Body of pancreas (tissue), 4 donors: ENCODE measurements around the gene CFHR5.

ENCODE experiments used
- POLR2A ChIP-seq, 3 donors: fragments of 450-650 bp; IDR thresholded peaks; one replicate each; pipeline ENCODE4 v1.6.1; 2016; ENCODE audit warnings: antibody characterized with exemption in 3 of 3, mild to moderate bottlenecking in 2 of 3
- TF ChIP-seq, protein P1 (sequence below), 7 experiments: fragments of 450-650 bp in 4 of 7; fragments of 200-600 bp in 3 of 7; sonication (generic) in 3 of 7; IDR thresholded peaks; one replicate each; pipeline ENCODE4 v1.5.1; 2016 to 2019; ENCODE audit warnings: antibody characterized with exemption in 7 of 7

GRCh38 chr1:197036861-197037260 lies 59.5 kb downstream of the CFHR5 start:
- TF ChIP-seq, protein P1, sequence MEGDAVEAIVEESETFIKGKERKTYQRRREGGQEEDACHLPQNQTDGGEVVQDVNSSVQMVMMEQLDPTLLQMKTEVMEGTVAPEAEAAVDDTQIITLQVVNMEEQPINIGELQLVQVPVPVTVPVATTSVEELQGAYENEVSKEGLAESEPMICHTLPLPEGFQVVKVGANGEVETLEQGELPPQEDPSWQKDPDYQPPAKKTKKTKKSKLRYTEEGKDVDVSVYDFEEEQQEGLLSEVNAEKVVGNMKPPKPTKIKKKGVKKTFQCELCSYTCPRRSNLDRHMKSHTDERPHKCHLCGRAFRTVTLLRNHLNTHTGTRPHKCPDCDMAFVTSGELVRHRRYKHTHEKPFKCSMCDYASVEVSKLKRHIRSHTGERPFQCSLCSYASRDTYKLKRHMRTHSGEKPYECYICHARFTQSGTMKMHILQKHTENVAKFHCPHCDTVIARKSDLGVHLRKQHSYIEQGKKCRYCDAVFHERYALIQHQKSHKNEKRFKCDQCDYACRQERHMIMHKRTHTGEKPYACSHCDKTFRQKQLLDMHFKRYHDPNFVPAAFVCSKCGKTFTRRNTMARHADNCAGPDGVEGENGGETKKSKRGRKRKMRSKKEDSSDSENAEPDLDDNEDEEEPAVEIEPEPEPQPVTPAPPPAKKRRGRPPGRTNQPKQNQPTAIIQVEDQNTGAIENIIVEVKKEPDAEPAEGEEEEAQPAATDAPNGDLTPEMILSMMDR (IDR thresholded peaks at IDR 0.05): no peak
- TF ChIP-seq POLR2A (IDR thresholded peaks at IDR 0.05): no peak
